A673 (cell line): ENCODE measurements around the gene DSTYK. TPM values are rescaled to one million over a fixed set of nuclear protein-coding genes. Genes with fewer than 3 reads are reported as not detected.

Experiments
- BruUV-seq: library from RNA; stranded (reverse); fragments of 400-500 nt; replicated peaks from 2 replicates; lab custom pipeline; 2021; lab: Mats Ljungman, UMichigan
- CTCF ChIA-PET: fragments of 300-600 bp; sonication (Branson Sonifier 250); formaldehyde crosslinking; loops from one replicate; lab custom pipeline; 2022; ENCODE audit warnings: antibody characterized with exemption; lab: Charles Lee
- POLR2A ChIA-PET: fragments of 300-600 bp; sonication (Branson Sonifier 250); formaldehyde crosslinking; loops from one replicate; lab custom pipeline; 2022; ENCODE audit warnings: antibody characterized with exemption; ENCODE audit not compliant: low non-redundant PET; lab: Charles Lee
- DNase-seq: peaks from one replicate; pipeline ENCODE4 v3.0.0-alpha.2; 2015; ENCODE audit warnings: low spot score
- H3K27ac ChIP-seq: fragments of 200-600 bp; sonication (generic); 2 replicates; pipeline ENCODE4 v1.5.1; 2016; ENCODE audit warnings: mixed run types, low read depth, mild to moderate bottlenecking, mixed read lengths, antibody characterized with exemption, low read length; ENCODE audit not compliant: poor library complexity, severe bottlenecking
- H3K27me3 ChIP-seq: fragments of 200-600 bp; sonication (generic); replicated peaks from 2 replicates; pipeline ENCODE4 v1.6.1; 2017; ENCODE audit warnings: mixed run types, low read depth, mild to moderate bottlenecking, mixed read lengths, antibody characterized with exemption, low read length; ENCODE audit not compliant: insufficient read depth, poor library complexity
- H3K36me3 ChIP-seq: fragments of 200-600 bp; sonication (generic); 2 replicates; pipeline ENCODE4 v1.6.1; 2016; ENCODE audit warnings: mixed run types, mild to moderate bottlenecking, mixed read lengths, antibody characterized with exemption, low read length; ENCODE audit not compliant: insufficient read depth, poor library complexity, severe bottlenecking
- H3K4me1 ChIP-seq: fragments of 200-600 bp; sonication (generic); 2 replicates; pipeline ENCODE4 v1.6.1; 2017; ENCODE audit warnings: mixed run types, mild to moderate bottlenecking, mixed read lengths, antibody characterized with exemption, low read length; ENCODE audit not compliant: insufficient read depth, poor library complexity, severe bottlenecking
- H3K4me3 ChIP-seq: fragments of 200-600 bp; sonication (generic); 2 replicates; pipeline ENCODE4 v1.5.1; 2016; ENCODE audit warnings: low read depth, mixed run types, mild to moderate bottlenecking, mixed read lengths, low read length; ENCODE audit not compliant: poor library complexity, severe bottlenecking
- H3K9me3 ChIP-seq: fragments of 200-600 bp; sonication (generic); 2 replicates; pipeline ENCODE4 v1.6.1; 2016; ENCODE audit warnings: mixed run types, low read depth, mild to moderate bottlenecking, mixed read lengths, antibody characterized with exemption, low read length; ENCODE audit not compliant: poor library complexity, severe bottlenecking
- CTCF ChIP-seq: fragments of 300-800, 200-600 bp; sonication (generic); conservative IDR thresholded peaks from 2 replicates; pipeline ENCODE4 v1.5.1; 2017; ENCODE audit warnings: low read depth, mild to moderate bottlenecking, antibody characterized with exemption, low read length, moderate library complexity, mixed read lengths
- EZH2 ChIP-seq: fragments of 200-600 bp; sonication (generic); IDR thresholded peaks from 2 replicates; pipeline ENCODE4 v1.6.1; 2017; ENCODE audit warnings: borderline replicate concordance, low read depth, mild to moderate bottlenecking, mixed read lengths, antibody characterized with exemption, low read length; ENCODE audit not compliant: poor library complexity, severe bottlenecking
- intact Hi-C: fragments of 100-400 bp; cut with micrococcal nuclease; formaldehyde crosslinking; loops from one replicate; pipeline ENCODE4 v1.10.0; 2022; ENCODE audit not compliant: unreplicated experiment
- total RNA-seq: library from RNA; stranded (reverse); gene quantifications from 2 replicates; pipeline ENCODE4 v1.2.3, GENCODE V29; 2021

The DSTYK gene
- total RNA-seq, 1 experiment from 2014 or later = 7.1 TPM

DNA sequence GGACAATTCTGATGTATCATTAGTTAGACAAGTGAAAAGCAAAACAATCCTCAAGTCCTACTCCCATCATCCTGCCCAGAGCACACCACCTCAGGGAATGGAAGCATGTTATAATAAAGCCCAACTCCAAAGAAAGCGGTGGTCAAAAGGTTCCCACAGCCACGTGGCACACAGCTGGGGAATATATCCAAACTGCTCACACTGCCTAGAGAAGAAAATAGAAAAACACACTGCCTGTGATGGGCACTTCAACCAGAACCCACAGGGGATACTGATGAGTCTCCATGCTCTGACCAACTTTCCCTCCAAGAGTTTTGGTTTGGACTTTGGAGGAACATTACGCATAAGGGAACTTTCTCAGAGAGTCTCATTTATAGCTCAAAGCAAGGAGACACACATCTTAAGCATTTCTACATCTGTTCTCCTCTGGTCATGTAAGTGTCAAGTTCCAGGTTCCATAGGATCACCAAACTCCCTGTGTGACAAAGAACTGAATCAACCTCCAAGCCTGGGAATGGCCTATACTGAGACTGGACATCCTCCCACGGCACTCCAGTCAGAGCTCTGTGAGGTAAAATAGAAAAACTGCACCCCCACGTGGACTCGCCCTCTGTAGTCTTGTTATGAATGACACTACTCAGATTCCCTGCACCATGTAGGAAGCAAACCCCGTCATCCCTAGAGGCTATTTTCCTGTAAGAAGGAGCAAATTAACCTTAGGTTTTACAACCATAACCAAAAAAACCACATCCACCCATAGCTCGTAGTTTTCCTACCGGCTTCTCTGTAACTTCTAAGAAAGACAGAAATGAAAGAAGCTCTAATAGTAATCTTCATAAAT is 12.2 kb downstream of the DSTYK start:
- CTCF ChIA-PET = no interaction called here
- DNase-seq = no peak
- POLR2A ChIA-PET = no interaction called here
- Histone ChIP-seq H3K36me3 (no peaks in the 10 kb centered on the region), H3K4me3 (no peak overlapping the region), H3K4me1 (no peaks in the 10 kb centered on the region), H3K27ac (no peak overlapping the region), H3K27me3 (no peaks in the 10 kb centered on the region), H3K9me3 (no peaks in the 10 kb centered on the region)
- intact Hi-C loops = no loop called here
- no TSS peak for BruUV-seq
- TF ChIP-seq CTCF = no peak
- TF ChIP-seq EZH2 = no peak

DNA sequence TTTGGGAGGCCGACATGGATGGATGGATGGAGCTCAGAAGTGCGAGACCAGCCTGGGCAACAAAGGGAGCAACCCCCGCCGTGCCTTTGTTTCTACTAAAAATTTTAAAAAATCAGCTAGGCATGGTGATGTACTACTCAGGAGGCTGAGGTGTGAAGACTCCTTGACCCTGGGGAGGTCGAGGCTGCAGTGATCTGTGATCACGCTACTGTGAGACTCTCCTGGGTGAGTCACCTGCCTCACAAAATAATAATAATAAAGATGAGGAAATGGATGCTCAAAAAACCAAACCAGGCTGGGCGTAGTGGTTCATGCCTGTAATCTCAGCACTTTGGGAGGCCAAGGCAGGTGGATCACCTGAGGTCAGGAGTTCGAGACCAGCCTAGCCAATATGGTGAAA is 19.2 kb downstream of the DSTYK start:
- BruUV-seq = no TSS peak
- H3K36me3 ChIP-seq = no peaks in the 10 kb centered on the region
- no peaks in the 10 kb centered on the region for H3K27me3 ChIP-seq
- H3K4me3 ChIP-seq = no peak overlapping the region
- intact Hi-C loops = no loop called here
- TF ChIP-seq CTCF (no peak), EZH2 (no peak)
- no peak overlapping the region for H3K27ac ChIP-seq
- no peaks in the 10 kb centered on the region for H3K9me3 ChIP-seq
- ChIA-PET CTCF (no interaction called here), POLR2A (no interaction called here)
- DNase-seq = no peak
- H3K4me1 ChIP-seq = no peaks in the 10 kb centered on the region

GRCh38 chr1:205191622-205192021 is 19.9 kb downstream of the DSTYK start:
- no peaks in the 10 kb centered on the region for H3K9me3 ChIP-seq
- no peak for DNase-seq
- BruUV-seq = no TSS peak
- no peaks in the 10 kb centered on the region for H3K36me3 ChIP-seq
- ChIA-PET CTCF (no interaction called here), POLR2A (no interaction called here)
- no peaks in the 10 kb centered on the region for H3K27me3 ChIP-seq
- TF ChIP-seq CTCF (no peak), EZH2 (no peak)
- H3K4me3 ChIP-seq = no peak overlapping the region
- intact Hi-C loops = no loop called here
- H3K27ac ChIP-seq = no peak overlapping the region
- H3K4me1 ChIP-seq = no peaks in the 10 kb centered on the region
